ENCODE results near the gene SNX24.

The SNX24 gene

GRCh38 chr5:123035360-123035917 is 190.0 kb downstream of the SNX24 start:
- DNase-seq: peak; percentile 6

GRCh38 chr5:123035918-123036390 is 190.5 kb downstream of the SNX24 start:
- DNase-seq: no peak

GRCh38 chr5:123036391-123037103 is 191.1 kb downstream of the SNX24 start, which contains the start of gene PPIC:
PPIC (minus strand) TSS chr5:123036725; CDS start chr5:123036625, 100 bp downstream.
- DNase-seq: no peak

- no peak for DNase-seq
Measured at GRCh38 chr5:123037104-123037418, 191.6 kb downstream of the SNX24 start.

GRCh38 chr5:123039673-123040072 is 194.3 kb downstream of the SNX24 start:
- DNase-seq: no peak

GRCh38 chr5:123044926-123045617 is 199.7 kb downstream of the SNX24 start:
- DNase-seq: no peak

- no peak for DNase-seq
Measured at GRCh38 chr5:123046222-123046621, 200.8 kb downstream of the SNX24 start.

- no peak for DNase-seq
Measured at GRCh38 chr5:123047706-123048105, 202.3 kb downstream of the SNX24 start.

GRCh38 chr5:123051206-123051605 is 205.8 kb downstream of the SNX24 start:
- DNase-seq: no peak
